OCI-LY7 (cell line): ENCODE measurements around the gene CYP27C1. TPM values are rescaled to one million over a fixed set of nuclear protein-coding genes. Genes with fewer than 3 reads are reported as not detected.
"Not testable (repeated sequence)": the region's sequence is repeated elsewhere in the genome, so short reads cannot be mapped to it uniquely, and the experiment has no call there.

Experiments used
- BruUV-seq: library from RNA; stranded (reverse); fragments of 400-500 nt; replicated peaks from 2 replicates; lab custom pipeline; 2021; lab: Mats Ljungman, UMichigan
- CTCF ChIA-PET: fragments of 300-600 bp; sonication (Branson Sonifier 250); formaldehyde crosslinking; loops from one replicate; lab custom pipeline; 2022; ENCODE audit warnings: antibody characterized with exemption; ENCODE audit not compliant: unreplicated experiment; lab: Charles Lee
- POLR2A ChIA-PET: fragments of 300-600 bp; sonication (Branson Sonifier 250); formaldehyde crosslinking; loops from one replicate; lab custom pipeline; 2022; ENCODE audit warnings: antibody characterized with exemption; lab: Charles Lee
- DNase-seq: peaks from one replicate; pipeline ENCODE4 v3.0.0-alpha.2; 2015; ENCODE audit warnings: low spot score
- H2AFZ ChIP-seq: fragments of 200-600 bp; sonication (generic), shearing (Covaris generic); 2 replicates; pipeline ENCODE4 v1.6.1; 2014; ENCODE audit warnings: mild to moderate bottlenecking, antibody characterized with exemption, low read length, moderate library complexity
- H3K27ac ChIP-seq: fragments of 200-600 bp; sonication (generic); 2 replicates; pipeline ENCODE4 v1.5.1; 2014; ENCODE audit warnings: mixed run types, low read depth, mild to moderate bottlenecking, moderate library complexity, low read length, inconsistent platforms; ENCODE audit not compliant: poor library complexity, severe bottlenecking
- H3K36me3 ChIP-seq: fragments of 200-600 bp; sonication (generic); 2 replicates; pipeline ENCODE4 v1.6.1; 2014; ENCODE audit warnings: mild to moderate bottlenecking, antibody characterized with exemption, low read length, moderate library complexity, mixed read lengths; ENCODE audit not compliant: insufficient read depth
- H3K4me1 ChIP-seq: fragments of 200-600 bp; sonication (generic); 2 replicates; pipeline ENCODE4 v1.5.1; 2014; ENCODE audit warnings: mild to moderate bottlenecking, low read length; ENCODE audit not compliant: insufficient read depth, poor library complexity, severe bottlenecking
- H3K4me2 ChIP-seq: fragments of 200-600 bp; sonication (generic); 2 replicates; pipeline ENCODE4 v1.6.1; 2014; ENCODE audit warnings: mild to moderate bottlenecking, low read length
- H3K4me3 ChIP-seq: fragments of 200-600 bp; sonication (generic); 2 replicates; pipeline ENCODE4 v1.5.1; 2014; ENCODE audit warnings: mild to moderate bottlenecking, low read depth, low read length; ENCODE audit not compliant: poor library complexity, severe bottlenecking
- H3K79me2 ChIP-seq: fragments of 200-600 bp; sonication (generic); 2 replicates; pipeline ENCODE4 v1.6.1; 2016; ENCODE audit warnings: low read depth, mild to moderate bottlenecking, low read length, moderate library complexity, mixed read lengths; ENCODE audit not compliant: insufficient read depth
- H3K9me2 ChIP-seq: fragments of 200-600 bp; sonication (generic); 2 replicates; pipeline ENCODE4 v1.6.1; 2016; ENCODE audit warnings: mild to moderate bottlenecking, low read length, mixed read lengths; ENCODE audit not compliant: insufficient read depth
- H3K9me3 ChIP-seq: fragments of 200-600 bp; sonication (generic); 2 replicates; pipeline ENCODE4 v1.6.1; 2014; ENCODE audit warnings: mild to moderate bottlenecking, mixed run types, low read length, mixed read lengths
- H4K20me1 ChIP-seq: fragments of 200-600 bp; sonication (generic); 2 replicates; pipeline ENCODE4 v1.6.1; 2014; ENCODE audit warnings: mild to moderate bottlenecking, antibody characterized with exemption, low read length, moderate library complexity, mixed read lengths; ENCODE audit not compliant: insufficient read depth
- CTCF ChIP-seq: fragments of 200-600 bp; sonication (generic); conservative IDR thresholded peaks from 2 replicates; pipeline ENCODE4 v1.5.1; 2014; ENCODE audit warnings: mild to moderate bottlenecking, antibody characterized with exemption, low read length, moderate library complexity, mixed read lengths
- EZH2phosphoT487 ChIP-seq: fragments of 200-600 bp; sonication (generic); IDR thresholded peaks from 2 replicates; pipeline ENCODE4 v1.6.1; 2018; ENCODE audit warnings: low read depth, borderline replicate concordance, mild to moderate bottlenecking, mixed run types, antibody characterized with exemption, low read length, moderate library complexity, mixed read lengths
- intact Hi-C: fragments of 100-400 bp; cut with micrococcal nuclease; formaldehyde crosslinking; loops from one replicate; pipeline ENCODE4 v1.10.0; 2022; ENCODE audit not compliant: unreplicated experiment
- total RNA-seq, 2 experiments: library from RNA; depleted of rRNA in 1 of 2; stranded (reverse); fragments of >200 nt in 1 of 2; shearing (Covaris generic) in 1 of 2; gene quantifications; 2 replicates each; pipeline ENCODE4 v1.2.3, GENCODE V29; 2014 to 2022

Gene CYP27C1
- total RNA-seq, 2 experiments from 2014 or later: not detected

GRCh38 chr2:127216095-127216494, 4.0 kb downstream of the CYP27C1 start:
- Histone ChIP-seq H2AFZ (no peak overlapping the region), H3K4me1 (no peaks in the 10 kb centered on the region), H3K79me2 (no peaks in the 10 kb centered on the region), H4K20me1 (no peaks in the 10 kb centered on the region), H3K4me3 (no peak overlapping the region), H3K36me3 (no peaks in the 10 kb centered on the region), H3K27ac (no peak overlapping the region), H3K9me2 (no peaks in the 10 kb centered on the region), H3K4me2 (no peak overlapping the region), H3K9me3 (no peaks in the 10 kb centered on the region)
- no TSS peak for BruUV-seq
- DNase-seq: no peak
- ChIA-PET POLR2A (no interaction called here), CTCF (no interaction called here)
- intact Hi-C loops: no loop called here
- TF ChIP-seq CTCF: no peak
- TF ChIP-seq EZH2phosphoT487: no peak

- H3K27ac ChIP-seq, H3K4me1 ChIP-seq, BruUV-seq, CTCF ChIA-PET, H3K36me3 ChIP-seq, H4K20me1 ChIP-seq, H2AFZ ChIP-seq, POLR2A ChIA-PET, intact Hi-C loops, H3K4me2 ChIP-seq, H3K9me2 ChIP-seq, H3K4me3 ChIP-seq, H3K79me2 ChIP-seq, H3K9me3 ChIP-seq, DNase-seq: not testable (repeated sequence)
Observed at GRCh38 chr2:127214201-127214600, 5.9 kb downstream of the CYP27C1 start.

DNA sequence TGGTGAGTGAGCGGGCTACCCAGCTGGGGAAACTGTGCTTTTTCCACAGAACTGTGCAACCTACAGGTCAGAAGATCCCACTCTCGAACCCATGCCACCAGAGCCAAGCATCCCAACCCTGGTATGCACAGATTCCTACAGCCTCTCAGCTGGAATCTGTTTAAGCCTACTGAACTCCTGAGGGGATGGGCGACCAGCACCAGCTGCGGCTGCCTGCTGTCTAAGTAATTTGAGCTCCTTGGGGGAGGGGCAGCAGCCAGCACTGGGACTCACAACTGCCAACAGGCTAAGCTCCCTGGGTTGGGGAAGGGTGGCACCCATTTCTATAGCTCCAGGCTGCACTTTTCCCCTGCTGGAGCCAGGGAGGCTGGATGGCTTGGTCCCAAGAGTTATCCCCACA, 11.8 kb downstream of the CYP27C1 start:
- Histone ChIP-seq H3K4me2 (no peak overlapping the region), H3K79me2 (no peaks in the 10 kb centered on the region), H3K9me3 (no peaks in the 10 kb centered on the region), H2AFZ (no peak overlapping the region), H4K20me1 (no peaks in the 10 kb centered on the region), H3K27ac (no peak overlapping the region), H3K4me1 (no peaks in the 10 kb centered on the region), H3K9me2 (no peaks in the 10 kb centered on the region), H3K4me3 (no peak overlapping the region), H3K36me3 (no peaks in the 10 kb centered on the region)
- DNase-seq: no peak
- TF ChIP-seq CTCF: no peak
- no peak for TF ChIP-seq EZH2phosphoT487
- BruUV-seq: no TSS peak
- ChIA-PET POLR2A (no interaction called here), CTCF (no interaction called here)
- intact Hi-C loops: no loop called here
